ENCODE data around the gene HOXD10.

DNA sequence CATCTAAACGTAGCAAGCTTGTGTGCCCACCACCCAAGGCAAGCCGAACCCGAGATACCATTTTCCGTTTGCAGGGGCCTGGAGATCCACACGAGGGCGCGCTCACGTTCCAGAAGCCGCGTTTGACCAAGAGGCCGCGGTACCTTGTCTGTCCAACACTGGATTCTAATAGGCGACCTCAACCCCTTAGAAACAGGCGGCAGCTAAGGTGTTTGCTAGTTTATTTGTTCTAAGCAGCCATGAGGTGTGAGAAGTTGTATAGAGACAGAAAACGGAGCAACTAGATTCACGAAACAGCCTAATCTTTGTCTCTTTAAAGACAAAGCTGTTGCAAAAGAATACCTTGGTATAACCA lies 5.3 kb upstream of the HOXD10 start:
- peak; percentile 96 for TF ChIP-seq CTCF (IDR thresholded peaks at IDR 0.05)
- no peak for TF ChIP-seq REST (IDR thresholded peaks at IDR 0.05; ENCODE audit: insufficient read depth in 1 of 2, low read depth in 2 of 2, low read length in 1 of 2)

Data from Panc1 (cell line).